WTC11 (cell line): ENCODE data around the gene CCDC121. TPM values are rescaled to one million over a fixed set of nuclear protein-coding genes. Genes with fewer than 3 reads are reported as not detected.

ENCODE experiments used
- ATAC-seq: fragments of 200-7000 bp; cut with Tn5 transposase; 2 replicates; pipeline ENCODE4 v1.10.0; 2021; ENCODE audit warnings: mild to moderate bottlenecking, moderate library complexity
- CTCF ChIA-PET: fragments of 300-600 bp; sonication (Branson Sonifier 250); formaldehyde crosslinking; loops from one replicate; lab custom pipeline; 2021; ENCODE audit warnings: antibody characterized with exemption; lab: Charles Lee
- POLR2A ChIA-PET: fragments of 350-600 bp; sonication (Branson Sonifier 250); formaldehyde crosslinking; loops from one replicate; lab custom pipeline; 2021; ENCODE audit warnings: antibody characterized with exemption; lab: Charles Lee
- DNase-seq: peaks from one replicate; pipeline ENCODE4 v3.0.0; 2021; ENCODE audit warnings: low spot score
- H3K27ac Mint-ChIP-seq: 2 replicates; pipeline ENCODE4 v1.8.0; 2021; ENCODE audit warnings: mixed read lengths
- H3K27me3 Mint-ChIP-seq: 2 replicates; pipeline ENCODE4 v1.8.0; 2021; ENCODE audit warnings: low read depth, mild to moderate bottlenecking, moderate library complexity, mixed read lengths
- H3K36me3 Mint-ChIP-seq: 2 replicates; pipeline ENCODE4 v1.8.0; 2021; ENCODE audit warnings: mixed read lengths
- H3K4me1 Mint-ChIP-seq: 2 replicates; pipeline ENCODE4 v1.8.0; 2022; ENCODE audit warnings: mixed read lengths
- H3K4me3 Mint-ChIP-seq: 2 replicates; pipeline ENCODE4 v1.8.0; 2021; ENCODE audit warnings: mild to moderate bottlenecking, moderate library complexity, mixed read lengths
- H3K9me3 Mint-ChIP-seq: 2 replicates; pipeline ENCODE4 v1.8.0; 2021; ENCODE audit warnings: mixed read lengths
- ELF4 ChIP-seq: sonication (generic); formaldehyde crosslinking; IDR thresholded peaks from 2 replicates; pipeline ENCODE4 v1.8.1; 2022; ENCODE audit warnings: low read depth, mild to moderate bottlenecking, moderate library complexity, missing genetic modification reagents
- ETV6 ChIP-seq: sonication (generic); formaldehyde crosslinking; IDR thresholded peaks from 2 replicates; pipeline ENCODE4 v1.8.1; 2022; ENCODE audit warnings: mild to moderate bottlenecking, missing genetic modification reagents
- FOXK1 ChIP-seq: sonication (generic); formaldehyde crosslinking; IDR thresholded peaks from 2 replicates; pipeline ENCODE4 v1.8.0; 2022; ENCODE audit warnings: mild to moderate bottlenecking, moderate library complexity, missing genetic modification reagents
- JUN ChIP-seq: sonication (generic); formaldehyde crosslinking; IDR thresholded peaks from 2 replicates; pipeline ENCODE4 v1.8.0; 2023; ENCODE audit warnings: mild to moderate bottlenecking, missing genetic modification reagents
- KAT7 ChIP-seq: sonication (generic); formaldehyde crosslinking; IDR thresholded peaks from 2 replicates; pipeline ENCODE4 v1.8.1; 2023; ENCODE audit warnings: missing genetic modification reagents, mild to moderate bottlenecking, borderline replicate concordance
- MYBL2 ChIP-seq: sonication (generic); formaldehyde crosslinking; IDR thresholded peaks from 2 replicates; pipeline ENCODE4 v1.8.1; 2023; ENCODE audit warnings: mild to moderate bottlenecking, moderate library complexity, missing genetic modification reagents
- NR1H2 ChIP-seq: sonication (generic); formaldehyde crosslinking; IDR thresholded peaks from 2 replicates; pipeline ENCODE4 v1.9.0; 2021; ENCODE audit warnings: mild to moderate bottlenecking, moderate library complexity, missing genetic modification reagents
- NR3C1 ChIP-seq: sonication (generic); formaldehyde crosslinking; conservative IDR thresholded peaks from 2 replicates; pipeline ENCODE4 v1.8.1; 2023; ENCODE audit warnings: low read depth, mild to moderate bottlenecking, missing genetic modification reagents
- OVOL2 ChIP-seq: fragments of 250-450 bp; sonication (Bioruptor Pico); IDR thresholded peaks from 2 replicates; pipeline ENCODE4 v1.9.0; 2021; ENCODE audit warnings: mild to moderate bottlenecking, borderline replicate concordance
- SMAD3 ChIP-seq: sonication (generic); formaldehyde crosslinking; IDR thresholded peaks from 2 replicates; pipeline ENCODE4 v1.8.0; 2022; ENCODE audit warnings: missing genetic modification reagents, mild to moderate bottlenecking, borderline replicate concordance
- SMAD4 ChIP-seq: sonication (generic); formaldehyde crosslinking; IDR thresholded peaks from 2 replicates; pipeline ENCODE4 v1.8.0; 2022; ENCODE audit warnings: mild to moderate bottlenecking, missing genetic modification reagents
- ZNF138 ChIP-seq: sonication (generic); formaldehyde crosslinking; conservative IDR thresholded peaks from 2 replicates; pipeline ENCODE4 v1.8.1; 2022; ENCODE audit warnings: mild to moderate bottlenecking, moderate library complexity, missing genetic modification reagents
- ZNF317 ChIP-seq: sonication (generic); formaldehyde crosslinking; IDR thresholded peaks from 2 replicates; pipeline ENCODE4 v1.8.1; 2023; ENCODE audit warnings: low read depth, mild to moderate bottlenecking, moderate library complexity, missing genetic modification reagents, borderline replicate concordance
- ZNF423 ChIP-seq: fragments of 250-450 bp; sonication (Bioruptor Pico); IDR thresholded peaks from 2 replicates; pipeline ENCODE4 v2.1.2; 2022; ENCODE audit warnings: mild to moderate bottlenecking, moderate library complexity
- total RNA-seq: library from RNA; stranded (reverse); gene quantifications from 3 replicates; pipeline ENCODE4 v1.2.3, GENCODE V29; 2021
- TF ChIP-seq, protein P1 (sequence below): sonication (generic); formaldehyde crosslinking; IDR thresholded peaks from 2 replicates; pipeline ENCODE4 v1.8.1; 2023; ENCODE audit warnings: mild to moderate bottlenecking, missing genetic modification reagents, borderline replicate concordance
- TF ChIP-seq, protein P2 (sequence below): sonication (generic); formaldehyde crosslinking; IDR thresholded peaks from 2 replicates; pipeline ENCODE4 v1.8.1; 2023; ENCODE audit warnings: mild to moderate bottlenecking, missing genetic modification reagents, moderate library complexity
- TF ChIP-seq, protein P3 (sequence below): sonication (generic); formaldehyde crosslinking; IDR thresholded peaks from 2 replicates; pipeline ENCODE4 v1.8.1; 2023; ENCODE audit warnings: mild to moderate bottlenecking, moderate library complexity, missing genetic modification reagents
- TF ChIP-seq, protein P4 (sequence below): sonication (generic); formaldehyde crosslinking; IDR thresholded peaks from 2 replicates; pipeline ENCODE4 v1.8.1; 2022; ENCODE audit warnings: mild to moderate bottlenecking, missing genetic modification reagents, moderate library complexity, borderline replicate concordance
- TF ChIP-seq, protein P5 (sequence below): fragments of 200-600 bp; IDR thresholded peaks from 2 replicates; pipeline ENCODE4 v1.8.0; 2022; ENCODE audit warnings: antibody characterized with exemption
- TF ChIP-seq, protein P6 (sequence below): sonication (generic); formaldehyde crosslinking; IDR thresholded peaks from 2 replicates; pipeline ENCODE4 v1.8.0; 2022; ENCODE audit warnings: mild to moderate bottlenecking, missing genetic modification reagents
- TF ChIP-seq, protein P7 (sequence below): sonication (generic); formaldehyde crosslinking; IDR thresholded peaks from 2 replicates; pipeline ENCODE4 v1.8.1; 2022; ENCODE audit warnings: low read depth, mild to moderate bottlenecking, moderate library complexity, missing genetic modification reagents, borderline replicate concordance

The CCDC121 gene
- total RNA-seq, 1 experiment from 2014 or later: 2.0 TPM

DNA sequence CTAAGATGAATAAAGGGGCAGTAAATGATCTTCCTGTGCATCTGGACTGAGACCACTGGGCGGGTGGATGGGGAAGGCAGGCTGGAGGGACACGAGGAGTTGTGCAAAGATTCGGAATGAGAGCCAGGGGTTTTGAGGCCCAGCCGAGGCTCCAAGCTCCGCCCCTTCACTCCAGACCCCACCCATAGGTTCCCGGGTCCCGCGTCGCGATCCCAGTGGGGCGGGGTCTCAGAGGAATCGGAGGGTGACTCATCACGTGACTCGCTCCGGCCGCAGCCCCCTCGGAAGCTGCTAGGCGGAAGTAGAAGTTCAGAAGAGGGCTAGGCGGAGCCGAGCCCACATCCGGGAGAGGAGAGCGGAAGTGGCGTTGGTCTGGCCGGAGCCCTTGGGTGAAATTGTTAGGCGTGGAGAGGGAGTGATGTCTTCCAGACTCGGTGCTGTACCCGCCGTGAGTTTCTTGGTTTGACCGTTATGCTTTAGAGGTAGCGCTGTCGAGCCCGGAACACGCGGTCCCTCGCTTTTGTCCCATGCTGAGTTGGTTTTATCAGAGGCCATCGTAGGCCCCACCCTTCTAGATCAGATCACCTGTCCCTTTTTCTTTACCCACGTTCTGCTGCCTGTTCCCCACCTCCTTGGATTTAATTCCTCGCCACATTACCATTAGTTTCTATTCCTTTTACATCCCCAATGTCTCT, 46.0 kb downstream of the CCDC121 start, which contains the start of gene ZNF512 (continued):
- TF ChIP-seq NR1H2 (CRISPR knock-in tag) (no peak), ETV6 (CRISPR knock-in tag) (0 out of 2 replicates have a peak, but pooled peaks have one; percentile 22)
- TF ChIP-seq, protein P1, sequence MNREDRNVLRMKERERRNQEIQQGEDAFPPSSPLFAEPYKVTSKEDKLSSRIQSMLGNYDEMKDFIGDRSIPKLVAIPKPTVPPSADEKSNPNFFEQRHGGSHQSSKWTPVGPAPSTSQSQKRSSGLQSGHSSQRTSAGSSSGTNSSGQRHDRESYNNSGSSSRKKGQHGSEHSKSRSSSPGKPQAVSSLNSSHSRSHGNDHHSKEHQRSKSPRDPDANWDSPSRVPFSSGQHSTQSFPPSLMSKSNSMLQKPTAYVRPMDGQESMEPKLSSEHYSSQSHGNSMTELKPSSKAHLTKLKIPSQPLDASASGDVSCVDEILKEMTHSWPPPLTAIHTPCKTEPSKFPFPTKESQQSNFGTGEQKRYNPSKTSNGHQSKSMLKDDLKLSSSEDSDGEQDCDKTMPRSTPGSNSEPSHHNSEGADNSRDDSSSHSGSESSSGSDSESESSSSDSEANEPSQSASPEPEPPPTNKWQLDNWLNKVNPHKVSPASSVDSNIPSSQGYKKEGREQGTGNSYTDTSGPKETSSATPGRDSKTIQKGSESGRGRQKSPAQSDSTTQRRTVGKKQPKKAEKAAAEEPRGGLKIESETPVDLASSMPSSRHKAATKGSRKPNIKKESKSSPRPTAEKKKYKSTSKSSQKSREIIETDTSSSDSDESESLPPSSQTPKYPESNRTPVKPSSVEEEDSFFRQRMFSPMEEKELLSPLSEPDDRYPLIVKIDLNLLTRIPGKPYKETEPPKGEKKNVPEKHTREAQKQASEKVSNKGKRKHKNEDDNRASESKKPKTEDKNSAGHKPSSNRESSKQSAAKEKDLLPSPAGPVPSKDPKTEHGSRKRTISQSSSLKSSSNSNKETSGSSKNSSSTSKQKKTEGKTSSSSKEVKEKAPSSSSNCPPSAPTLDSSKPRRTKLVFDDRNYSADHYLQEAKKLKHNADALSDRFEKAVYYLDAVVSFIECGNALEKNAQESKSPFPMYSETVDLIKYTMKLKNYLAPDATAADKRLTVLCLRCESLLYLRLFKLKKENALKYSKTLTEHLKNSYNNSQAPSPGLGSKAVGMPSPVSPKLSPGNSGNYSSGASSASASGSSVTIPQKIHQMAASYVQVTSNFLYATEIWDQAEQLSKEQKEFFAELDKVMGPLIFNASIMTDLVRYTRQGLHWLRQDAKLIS: no peak

DNA sequence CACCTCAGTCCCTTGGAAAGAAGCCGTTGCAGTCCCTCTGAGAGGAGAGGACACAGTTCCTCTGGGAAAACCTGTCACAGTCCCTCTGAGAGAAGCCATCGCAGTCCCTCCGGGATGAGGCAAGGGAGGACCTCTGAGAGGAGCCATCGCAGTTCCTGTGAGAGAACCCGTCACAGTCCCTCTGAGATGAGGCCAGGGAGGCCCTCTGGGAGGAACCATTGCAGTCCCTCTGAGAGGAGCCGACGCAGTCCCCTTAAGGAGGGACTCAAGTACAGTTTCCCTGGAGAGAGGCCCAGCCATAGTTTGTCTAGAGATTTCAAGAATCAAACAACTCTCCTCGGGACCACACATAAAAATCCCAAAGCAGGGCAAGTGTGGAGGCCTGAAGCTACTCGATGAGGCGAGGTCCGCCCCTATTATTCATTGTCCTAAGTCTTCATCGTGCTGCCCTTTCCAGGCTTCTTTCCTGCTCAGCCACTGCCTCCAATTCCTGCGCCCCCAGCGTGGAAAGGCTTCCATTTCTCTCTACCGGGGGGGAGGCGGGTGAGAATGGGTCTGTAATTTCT, 46.6 kb downstream of the CCDC121 start:
- peaks cover 19% of the 10 kb centered on the region for H3K9me3 Mint-ChIP-seq
- peak overlapping the region; percentile 96 for H3K4me3 Mint-ChIP-seq
- peaks cover 54% of the 10 kb centered on the region for H3K27me3 Mint-ChIP-seq
- ChIA-PET POLR2A (no interaction called here), CTCF (interaction anchor here (1.0 kb wide), 1 partner anchor 173 kb away, joined by 3 read pairs; the partner anchor contains the start of gene PPM1G)
- TF ChIP-seq, protein P2, sequence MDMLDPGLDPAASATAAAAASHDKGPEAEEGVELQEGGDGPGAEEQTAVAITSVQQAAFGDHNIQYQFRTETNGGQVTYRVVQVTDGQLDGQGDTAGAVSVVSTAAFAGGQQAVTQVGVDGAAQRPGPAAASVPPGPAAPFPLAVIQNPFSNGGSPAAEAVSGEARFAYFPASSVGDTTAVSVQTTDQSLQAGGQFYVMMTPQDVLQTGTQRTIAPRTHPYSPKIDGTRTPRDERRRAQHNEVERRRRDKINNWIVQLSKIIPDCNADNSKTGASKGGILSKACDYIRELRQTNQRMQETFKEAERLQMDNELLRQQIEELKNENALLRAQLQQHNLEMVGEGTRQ: no peak
- no peak for TF ChIP-seq ZNF317 (CRISPR knock-in tag)
- TF ChIP-seq, protein P3, sequence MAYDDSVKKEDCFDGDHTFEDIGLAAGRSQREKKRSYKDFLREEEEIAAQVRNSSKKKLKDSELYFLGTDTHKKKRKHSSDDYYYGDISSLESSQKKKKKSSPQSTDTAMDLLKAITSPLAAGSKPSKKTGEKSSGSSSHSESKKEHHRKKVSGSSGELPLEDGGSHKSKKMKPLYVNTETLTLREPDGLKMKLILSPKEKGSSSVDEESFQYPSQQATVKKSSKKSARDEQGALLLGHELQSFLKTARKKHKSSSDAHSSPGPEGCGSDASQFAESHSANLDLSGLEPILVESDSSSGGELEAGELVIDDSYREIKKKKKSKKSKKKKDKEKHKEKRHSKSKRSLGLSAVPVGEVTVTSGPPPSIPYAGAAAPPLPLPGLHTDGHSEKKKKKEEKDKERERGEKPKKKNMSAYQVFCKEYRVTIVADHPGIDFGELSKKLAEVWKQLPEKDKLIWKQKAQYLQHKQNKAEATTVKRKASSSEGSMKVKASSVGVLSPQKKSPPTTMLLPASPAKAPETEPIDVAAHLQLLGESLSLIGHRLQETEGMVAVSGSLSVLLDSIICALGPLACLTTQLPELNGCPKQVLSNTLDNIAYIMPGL (CRISPR knock-in tag): no peak
- no peak for TF ChIP-seq FOXK1
- TF ChIP-seq, protein P4, sequence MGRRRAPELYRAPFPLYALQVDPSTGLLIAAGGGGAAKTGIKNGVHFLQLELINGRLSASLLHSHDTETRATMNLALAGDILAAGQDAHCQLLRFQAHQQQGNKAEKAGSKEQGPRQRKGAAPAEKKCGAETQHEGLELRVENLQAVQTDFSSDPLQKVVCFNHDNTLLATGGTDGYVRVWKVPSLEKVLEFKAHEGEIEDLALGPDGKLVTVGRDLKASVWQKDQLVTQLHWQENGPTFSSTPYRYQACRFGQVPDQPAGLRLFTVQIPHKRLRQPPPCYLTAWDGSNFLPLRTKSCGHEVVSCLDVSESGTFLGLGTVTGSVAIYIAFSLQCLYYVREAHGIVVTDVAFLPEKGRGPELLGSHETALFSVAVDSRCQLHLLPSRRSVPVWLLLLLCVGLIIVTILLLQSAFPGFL (CRISPR knock-in tag): no peak
- TF ChIP-seq SMAD4 (CRISPR knock-in tag): no peak
- no peak for TF ChIP-seq NR3C1 (CRISPR knock-in tag)
- TF ChIP-seq ELF4 (CRISPR knock-in tag): no peak
- TF ChIP-seq, protein P5, sequence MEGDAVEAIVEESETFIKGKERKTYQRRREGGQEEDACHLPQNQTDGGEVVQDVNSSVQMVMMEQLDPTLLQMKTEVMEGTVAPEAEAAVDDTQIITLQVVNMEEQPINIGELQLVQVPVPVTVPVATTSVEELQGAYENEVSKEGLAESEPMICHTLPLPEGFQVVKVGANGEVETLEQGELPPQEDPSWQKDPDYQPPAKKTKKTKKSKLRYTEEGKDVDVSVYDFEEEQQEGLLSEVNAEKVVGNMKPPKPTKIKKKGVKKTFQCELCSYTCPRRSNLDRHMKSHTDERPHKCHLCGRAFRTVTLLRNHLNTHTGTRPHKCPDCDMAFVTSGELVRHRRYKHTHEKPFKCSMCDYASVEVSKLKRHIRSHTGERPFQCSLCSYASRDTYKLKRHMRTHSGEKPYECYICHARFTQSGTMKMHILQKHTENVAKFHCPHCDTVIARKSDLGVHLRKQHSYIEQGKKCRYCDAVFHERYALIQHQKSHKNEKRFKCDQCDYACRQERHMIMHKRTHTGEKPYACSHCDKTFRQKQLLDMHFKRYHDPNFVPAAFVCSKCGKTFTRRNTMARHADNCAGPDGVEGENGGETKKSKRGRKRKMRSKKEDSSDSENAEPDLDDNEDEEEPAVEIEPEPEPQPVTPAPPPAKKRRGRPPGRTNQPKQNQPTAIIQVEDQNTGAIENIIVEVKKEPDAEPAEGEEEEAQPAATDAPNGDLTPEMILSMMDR: no peak
- no peak for TF ChIP-seq OVOL2 (CRISPR knock-in tag)
- TF ChIP-seq, protein P6, sequence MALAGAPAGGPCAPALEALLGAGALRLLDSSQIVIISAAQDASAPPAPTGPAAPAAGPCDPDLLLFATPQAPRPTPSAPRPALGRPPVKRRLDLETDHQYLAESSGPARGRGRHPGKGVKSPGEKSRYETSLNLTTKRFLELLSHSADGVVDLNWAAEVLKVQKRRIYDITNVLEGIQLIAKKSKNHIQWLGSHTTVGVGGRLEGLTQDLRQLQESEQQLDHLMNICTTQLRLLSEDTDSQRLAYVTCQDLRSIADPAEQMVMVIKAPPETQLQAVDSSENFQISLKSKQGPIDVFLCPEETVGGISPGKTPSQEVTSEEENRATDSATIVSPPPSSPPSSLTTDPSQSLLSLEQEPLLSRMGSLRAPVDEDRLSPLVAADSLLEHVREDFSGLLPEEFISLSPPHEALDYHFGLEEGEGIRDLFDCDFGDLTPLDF (CRISPR knock-in tag): no peak
- no peak for TF ChIP-seq JUN (CRISPR knock-in tag)
- no peak for TF ChIP-seq ZNF423 (CRISPR knock-in tag)
- TF ChIP-seq MYBL2: no peak
- TF ChIP-seq KAT7 (CRISPR knock-in tag): no peak
- TF ChIP-seq, protein P7, sequence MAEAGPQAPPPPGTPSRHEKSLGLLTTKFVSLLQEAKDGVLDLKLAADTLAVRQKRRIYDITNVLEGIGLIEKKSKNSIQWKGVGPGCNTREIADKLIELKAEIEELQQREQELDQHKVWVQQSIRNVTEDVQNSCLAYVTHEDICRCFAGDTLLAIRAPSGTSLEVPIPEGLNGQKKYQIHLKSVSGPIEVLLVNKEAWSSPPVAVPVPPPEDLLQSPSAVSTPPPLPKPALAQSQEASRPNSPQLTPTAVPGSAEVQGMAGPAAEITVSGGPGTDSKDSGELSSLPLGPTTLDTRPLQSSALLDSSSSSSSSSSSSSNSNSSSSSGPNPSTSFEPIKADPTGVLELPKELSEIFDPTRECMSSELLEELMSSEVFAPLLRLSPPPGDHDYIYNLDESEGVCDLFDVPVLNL (CRISPR knock-in tag): no peak
- no peak for TF ChIP-seq SMAD3
- no peak for TF ChIP-seq ZNF138 (CRISPR knock-in tag)
- H3K4me1 Mint-ChIP-seq: peaks cover 19% of the 10 kb centered on the region
- no peaks in the 10 kb centered on the region; the same call in 1 of the 2 replicates for H3K36me3 Mint-ChIP-seq
- DNase-seq (no peak), ATAC-seq (peak; percentile 7)
- H3K27ac Mint-ChIP-seq: no peak overlapping the region
